Measurements from ENCODE around the gene FAM210A.

The FAM210A gene

GRCh38 chr18:13712400-13713131 lies 13.8 kb downstream of the FAM210A start:
- Histone ChIP-seq H3F3A (ENCODE audit: insufficient read depth, low read length) (no peaks in the 10 kb centered on the region), H3K9me2 (ENCODE audit: low read depth, low read length) (no peaks in the 10 kb centered on the region), H3K36me3 (ENCODE audit: insufficient read depth, low read length) (peaks cover 20% of the 10 kb centered on the region), H3K4me3 (ENCODE audit: low read depth, low read length, poor library complexity, severe bottlenecking) (no peak overlapping the region), H3K79me2 (ENCODE audit: insufficient read depth, low read length) (peaks cover 97% of the 10 kb centered on the region), H4K20me1 (ENCODE audit: insufficient read depth, low read length) (no peaks in the 10 kb centered on the region), H3K4me1 (ENCODE audit: insufficient read depth, low read length, severe bottlenecking) (no peaks in the 10 kb centered on the region), H3K27me3 (ENCODE audit: insufficient read depth, low read length) (no peaks in the 10 kb centered on the region), H3K4me2 (ENCODE audit: low read length) (no peak overlapping the region), H3K9me3 (ENCODE audit: low read length) (peaks cover 15% of the 10 kb centered on the region; the same call in 1 of the 2 replicates), H2AFZ (ENCODE audit: low read length) (no peak overlapping the region), H3K27ac (ENCODE audit: low read depth, low read length, poor library complexity, severe bottlenecking) (no peak overlapping the region), H3K9ac (ENCODE audit: low read length) (no peak overlapping the region)
- TF ChIP-seq EZH2 (IDR thresholded peaks at IDR 0.05; ENCODE audit: borderline replicate concordance, low read length) (no peak), CTCF (IDR thresholded peaks at IDR 0.05; ENCODE audit: low read length) (no peak)

GRCh38 chr18:13710414-13710831 lies 15.9 kb downstream of the FAM210A start:
- peaks cover 21% of the 10 kb centered on the region; the same call in 1 of the 2 replicates for H3K9me3 ChIP-seq (ENCODE audit: low read length)
- no peak overlapping the region for H2AFZ ChIP-seq (ENCODE audit: low read length)
- no peaks in the 10 kb centered on the region for H4K20me1 ChIP-seq (ENCODE audit: insufficient read depth, low read length)
- H3K4me1 ChIP-seq (ENCODE audit: insufficient read depth, low read length, severe bottlenecking), result no peaks in the 10 kb centered on the region
- no peak overlapping the region for H3K4me3 ChIP-seq (ENCODE audit: low read depth, low read length, poor library complexity, severe bottlenecking)
- peaks cover 88% of the 10 kb centered on the region for H3K79me2 ChIP-seq (ENCODE audit: insufficient read depth, low read length)
- no peaks in the 10 kb centered on the region for H3K27me3 ChIP-seq (ENCODE audit: insufficient read depth, low read length)
- TF ChIP-seq EZH2 (IDR thresholded peaks at IDR 0.05; ENCODE audit: borderline replicate concordance, low read length) (no peak), CTCF (IDR thresholded peaks at IDR 0.05; ENCODE audit: low read length) (no peak)
- no peak overlapping the region for H3K4me2 ChIP-seq (ENCODE audit: low read length)
- H3F3A ChIP-seq (ENCODE audit: insufficient read depth, low read length), result no peaks in the 10 kb centered on the region
- H3K36me3 ChIP-seq (ENCODE audit: insufficient read depth, low read length), result peaks cover 21% of the 10 kb centered on the region
- H3K9me2 ChIP-seq (ENCODE audit: low read depth, low read length), result no peaks in the 10 kb centered on the region
- no peak overlapping the region for H3K9ac ChIP-seq (ENCODE audit: low read length)
- H3K27ac ChIP-seq (ENCODE audit: low read depth, low read length, poor library complexity, severe bottlenecking), result no peak overlapping the region

GRCh38 chr18:13703899-13704298 lies 22.5 kb downstream of the FAM210A start:
- no peak overlapping the region for H3K27ac ChIP-seq (ENCODE audit: low read depth, low read length, poor library complexity, severe bottlenecking)
- peaks cover 75% of the 10 kb centered on the region for H3K9me3 ChIP-seq (ENCODE audit: low read length)
- peaks cover 42% of the 10 kb centered on the region for H3K36me3 ChIP-seq (ENCODE audit: insufficient read depth, low read length)
- no peak overlapping the region for H3K9ac ChIP-seq (ENCODE audit: low read length)
- no peak for TF ChIP-seq CTCF (IDR thresholded peaks at IDR 0.05; ENCODE audit: low read length)
- TF ChIP-seq EZH2 (IDR thresholded peaks at IDR 0.05; ENCODE audit: borderline replicate concordance, low read length), result no peak
- H3K27me3 ChIP-seq (ENCODE audit: insufficient read depth, low read length), result no peaks in the 10 kb centered on the region
- no peak overlapping the region for H3K4me2 ChIP-seq (ENCODE audit: low read length)
- H3F3A ChIP-seq (ENCODE audit: insufficient read depth, low read length), result no peaks in the 10 kb centered on the region
- no peak overlapping the region for H2AFZ ChIP-seq (ENCODE audit: low read length)
- no peaks in the 10 kb centered on the region for H4K20me1 ChIP-seq (ENCODE audit: insufficient read depth, low read length)
- H3K4me3 ChIP-seq (ENCODE audit: low read depth, low read length, poor library complexity, severe bottlenecking), result no peak overlapping the region
- H3K79me2 ChIP-seq (ENCODE audit: insufficient read depth, low read length), result peaks cover 70% of the 10 kb centered on the region
- H3K4me1 ChIP-seq (ENCODE audit: insufficient read depth, low read length, severe bottlenecking), result no peaks in the 10 kb centered on the region
- no peaks in the 10 kb centered on the region for H3K9me2 ChIP-seq (ENCODE audit: low read depth, low read length)

Data from OCI-LY1 (cell line).